Activated CD8-positive, alpha-beta T cell treated with anti-CD3 and anti-CD28 coated beads for 36 hours (primary cell): ENCODE data around the gene MICAL3. TPM values are rescaled to one million over a fixed set of nuclear protein-coding genes. Genes with fewer than 3 reads are reported as not detected.

Experiments
- ATAC-seq: fragments of 200-7000 bp; cut with Tn5 transposase; one replicate; pipeline ENCODE4 v1.10.0; 2021; ENCODE audit warnings: mild to moderate bottlenecking, moderate library complexity
- CTCF ChIA-PET: fragments of 350-600 bp; sonication (Branson Sonifier 250); formaldehyde crosslinking; loops from one replicate; lab custom pipeline; 2021; ENCODE audit warnings: antibody characterized with exemption; lab: Charles Lee
- POLR2A ChIA-PET: fragments of 350-600 bp; sonication (Branson Sonifier 250); formaldehyde crosslinking; loops from one replicate; lab custom pipeline; 2021; ENCODE audit warnings: antibody characterized with exemption; lab: Charles Lee
- DNase-seq: peaks from one replicate; pipeline ENCODE4 v3.0.0-alpha.2; 2020
- H3K27ac Mint-ChIP-seq: one replicate; pipeline ENCODE4 v1.8.0; 2021; ENCODE audit warnings: mild to moderate bottlenecking, mixed read lengths
- H3K27me3 Mint-ChIP-seq: one replicate; pipeline ENCODE4 v1.8.0; 2021; ENCODE audit warnings: mixed read lengths
- H3K36me3 Mint-ChIP-seq: one replicate; pipeline ENCODE4 v1.8.0; 2021; ENCODE audit warnings: low read depth, mixed read lengths
- H3K4me1 Mint-ChIP-seq: one replicate; pipeline ENCODE4 v1.8.0; 2021; ENCODE audit warnings: low read depth, mixed read lengths
- H3K4me3 Mint-ChIP-seq: one replicate; pipeline ENCODE4 v1.8.0; 2021; ENCODE audit warnings: mild to moderate bottlenecking, moderate library complexity, mixed read lengths
- H3K9me3 Mint-ChIP-seq: one replicate; pipeline ENCODE4 v1.8.0; 2021; ENCODE audit warnings: mixed read lengths
- CTCF ChIP-seq: fragments of 200-600 bp; IDR thresholded peaks from one replicate; pipeline ENCODE4 v1.8.0; 2022; ENCODE audit warnings: antibody characterized with exemption, mild to moderate bottlenecking
- intact Hi-C: fragments of 100-400 bp; cut with micrococcal nuclease; formaldehyde crosslinking; loops from one replicate; pipeline ENCODE4 v1.10.0; 2022
- total RNA-seq, 2 experiments: library from RNA; stranded (reverse); gene quantifications; one replicate each; pipeline ENCODE4 v1.2.3, GENCODE V29; 2021

Gene MICAL3
- total RNA-seq, 2 experiments from 2014 or later = 31.6 to 32.4 TPM

GRCh38 chr22:17921871-17922821 lies 102.2 kb downstream of the MICAL3 start:
- no peak for DNase-seq
- no peaks in the 10 kb centered on the region for H3K36me3 Mint-ChIP-seq
- no peaks in the 10 kb centered on the region for H3K27me3 Mint-ChIP-seq
- no peak for ATAC-seq
- TF ChIP-seq CTCF = no peak
- no peaks in the 10 kb centered on the region for H3K9me3 Mint-ChIP-seq
- no peak overlapping the region for H3K27ac Mint-ChIP-seq
- CTCF ChIA-PET = no interaction called here
- no peak overlapping the region for H3K4me3 Mint-ChIP-seq
- peaks cover 11% of the 10 kb centered on the region for H3K4me1 Mint-ChIP-seq
- intact Hi-C loops = no loop called here
- POLR2A ChIA-PET = no interaction called here

GRCh38 chr22:17920992-17921650 lies 103.2 kb downstream of the MICAL3 start:
- Mint-ChIP-seq H3K4me3 (no peak overlapping the region), H3K9me3 (no peaks in the 10 kb centered on the region), H3K27ac (no peak overlapping the region), H3K36me3 (no peaks in the 10 kb centered on the region), H3K4me1 (peaks cover 11% of the 10 kb centered on the region), H3K27me3 (no peaks in the 10 kb centered on the region)
- ATAC-seq (no peak), DNase-seq (no peak)
- TF ChIP-seq CTCF = no peak
- CTCF ChIA-PET = interaction anchor here (1.1 kb wide), 1 partner anchor 103 kb away, joined by 3 read pairs; the partner anchor contains the start of gene MICAL3
- intact Hi-C loops = no loop called here
- POLR2A ChIA-PET = no interaction called here

GRCh38 chr22:17920145-17920605 lies 104.2 kb downstream of the MICAL3 start:
- Mint-ChIP-seq H3K36me3 (no peaks in the 10 kb centered on the region), H3K4me3 (no peak overlapping the region), H3K4me1 (peaks cover 11% of the 10 kb centered on the region), H3K9me3 (no peaks in the 10 kb centered on the region), H3K27ac (no peak overlapping the region), H3K27me3 (no peaks in the 10 kb centered on the region)
- POLR2A ChIA-PET = no interaction called here
- ATAC-seq (no peak), DNase-seq (no peak)
- no peak for TF ChIP-seq CTCF
- CTCF ChIA-PET = interaction anchor here (1.1 kb wide), 1 partner anchor 104 kb away, joined by 3 read pairs; the partner anchor contains the start of gene MICAL3
- intact Hi-C loops = no loop called here

- ATAC-seq (no peak), DNase-seq (no peak)
- Mint-ChIP-seq H3K27ac (no peak overlapping the region), H3K4me3 (no peak overlapping the region), H3K27me3 (no peaks in the 10 kb centered on the region), H3K4me1 (peaks cover 11% of the 10 kb centered on the region), H3K9me3 (no peaks in the 10 kb centered on the region), H3K36me3 (no peaks in the 10 kb centered on the region)
- no peak for TF ChIP-seq CTCF
- CTCF ChIA-PET = interaction anchor here (1.1 kb wide), 1 partner anchor 105 kb away, joined by 3 read pairs; the partner anchor contains the start of gene MICAL3
- intact Hi-C loops = no loop called here
- POLR2A ChIA-PET = interaction anchor here (0.6 kb wide), 1 partner anchor 42 kb away, joined by 3 read pairs; no protein-coding TSS in a partner anchor
Observed at GRCh38 chr22:17919276-17920144, 104.9 kb downstream of the MICAL3 start.
